Vagina (tissue), 2 donors: ENCODE measurements around the gene COLEC12.

Experiments
- CTCF ChIP-seq, 3 experiments: fragments of 450-650 bp in 2 of 3; fragments of 200-600 bp in 1 of 3; sonication (generic) in 1 of 3; IDR thresholded peaks; one replicate each; pipeline ENCODE4 v1.5.1; 2017 to 2019; ENCODE audit warnings: antibody characterized with exemption in 3 of 3, mild to moderate bottlenecking in 2 of 3, moderate library complexity in 2 of 3
- POLR2A ChIP-seq, 2 donors: fragments of 450-650 bp; IDR thresholded peaks; one replicate each; pipeline ENCODE4 v1.6.1; 2017; ENCODE audit warnings: antibody characterized with exemption in 2 of 2, mild to moderate bottlenecking in 2 of 2, moderate library complexity in 2 of 2

DNA sequence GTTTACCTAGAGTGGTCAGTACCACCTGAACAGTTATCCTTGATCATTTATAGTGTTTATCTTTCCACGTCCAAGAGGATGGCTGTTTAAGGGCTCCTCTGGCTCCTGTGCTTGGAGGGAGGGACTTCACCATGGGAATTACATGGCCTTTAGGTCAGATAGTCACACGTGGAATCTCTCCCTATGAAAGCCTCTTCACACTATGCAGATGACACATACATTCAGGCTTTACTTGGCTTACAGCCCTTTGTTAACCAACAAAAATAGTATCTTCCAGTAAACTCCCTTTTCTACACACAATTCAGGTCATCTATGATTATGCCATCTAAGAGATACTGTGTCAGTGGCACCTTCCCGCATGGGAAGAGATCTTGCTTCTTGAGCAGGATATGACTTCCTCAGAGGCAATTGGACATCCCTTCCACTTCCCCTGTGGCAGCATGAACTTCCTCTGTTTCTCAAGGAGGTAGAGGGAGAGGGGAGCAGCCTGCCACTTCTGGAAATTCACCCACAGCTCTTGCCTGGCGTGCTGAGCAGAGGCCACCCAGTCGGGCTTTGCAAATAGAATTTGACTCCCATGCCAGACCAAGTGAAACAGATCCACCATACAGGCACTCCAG is 53.5 kb downstream of the COLEC12 start:
- TF ChIP-seq CTCF (IDR thresholded peaks at IDR 0.05) (no peak), POLR2A (IDR thresholded peaks at IDR 0.05) (no peak)
